Measurements from ENCODE around the gene TMED7. TPM values are rescaled to one million over a fixed set of nuclear protein-coding genes. Genes with fewer than 3 reads are reported as not detected.
A peak's percentile ranks its signal among the peaks of the same experiment; 100 is the strongest.

Gene TMED7
- total RNA-seq, 1 experiment from 2014 or later, result 96.1 TPM

- no peaks in the 10 kb centered on the region for H3K9me3 Mint-ChIP-seq (ENCODE audit: unreplicated experiment)
- H3K27me3 Mint-ChIP-seq (ENCODE audit: insufficient read depth, unreplicated experiment), result no peaks in the 10 kb centered on the region
- H3K4me1 Mint-ChIP-seq (ENCODE audit: insufficient read depth, unreplicated experiment), result peaks cover 28% of the 10 kb centered on the region
- no peak overlapping the region for H3K4me3 Mint-ChIP-seq (ENCODE audit: unreplicated experiment)
- H3K36me3 Mint-ChIP-seq (ENCODE audit: insufficient read depth, unreplicated experiment), result peaks cover 12% of the 10 kb centered on the region
- POLR2A ChIA-PET, result no interaction called here
- no TSS peak for BruUV-seq (replicated peaks)
- TF ChIP-seq CTCF (IDR thresholded peaks at IDR 0.05; ENCODE audit: unreplicated experiment), result no peak
- DNase-seq (ENCODE audit: unreplicated experiment), result no peak
- intact Hi-C loops (cut with micrococcal nuclease), result no loop called here
- H3K27ac Mint-ChIP-seq (ENCODE audit: low read depth, unreplicated experiment), result no peak overlapping the region
- CTCF ChIA-PET, result interaction anchor here (0.6 to 1.6 kb wide), 3 partner anchors 164 to 246 kb away, joined by 3 to 4 read pairs (median 3); no protein-coding TSS in a partner anchor
Observed at GRCh38 chr5:115599502-115599901, 26.3 kb downstream of the TMED7 start.

GRCh38 chr5:115594128-115595047, 31.4 kb downstream of the TMED7 start:
- no peak for TF ChIP-seq CTCF (IDR thresholded peaks at IDR 0.05; ENCODE audit: unreplicated experiment)
- BruUV-seq (replicated peaks), result no TSS peak
- DNase-seq (ENCODE audit: unreplicated experiment), result peak; percentile 23
- POLR2A ChIA-PET, result interaction anchor here (0.7 kb wide), 1 partner anchor 271 kb away, joined by 3 read pairs; no protein-coding TSS in a partner anchor
- intact Hi-C loops (cut with micrococcal nuclease), result no loop called here
- H3K27ac Mint-ChIP-seq (ENCODE audit: low read depth, unreplicated experiment), result no peak overlapping the region
- H3K27me3 Mint-ChIP-seq (ENCODE audit: insufficient read depth, unreplicated experiment), result no peaks in the 10 kb centered on the region
- H3K4me1 Mint-ChIP-seq (ENCODE audit: insufficient read depth, unreplicated experiment), result peaks cover 5% of the 10 kb centered on the region
- peaks cover 6% of the 10 kb centered on the region for H3K36me3 Mint-ChIP-seq (ENCODE audit: insufficient read depth, unreplicated experiment)
- H3K9me3 Mint-ChIP-seq (ENCODE audit: unreplicated experiment), result no peaks in the 10 kb centered on the region
- H3K4me3 Mint-ChIP-seq (ENCODE audit: unreplicated experiment), result no peak overlapping the region
- CTCF ChIA-PET, result interaction anchor here (0.5 to 1.0 kb wide), 2 partner anchors 18 to 520 kb away, joined by 3 read pairs; no protein-coding TSS in a partner anchor

GRCh38 chr5:115589043-115589442, 36.8 kb downstream of the TMED7 start:
- DNase-seq (ENCODE audit: unreplicated experiment), result no peak
- H3K4me1 Mint-ChIP-seq (ENCODE audit: insufficient read depth, unreplicated experiment), result no peaks in the 10 kb centered on the region
- BruUV-seq (replicated peaks), result no TSS peak

More at GRCh38 chr5:115589043-115589442, 36.8 kb downstream of the TMED7 start:
- no peak overlapping the region for H3K27ac Mint-ChIP-seq (ENCODE audit: low read depth, unreplicated experiment)
- no peaks in the 10 kb centered on the region for H3K27me3 Mint-ChIP-seq (ENCODE audit: insufficient read depth, unreplicated experiment)
- no peaks in the 10 kb centered on the region for H3K36me3 Mint-ChIP-seq (ENCODE audit: insufficient read depth, unreplicated experiment)
- no peak overlapping the region for H3K4me3 Mint-ChIP-seq (ENCODE audit: unreplicated experiment)
- TF ChIP-seq CTCF (IDR thresholded peaks at IDR 0.05; ENCODE audit: unreplicated experiment), result no peak
- POLR2A ChIA-PET, result no interaction called here
- intact Hi-C loops (cut with micrococcal nuclease), result loop anchor here (5.0 kb wide), 1 partner anchor 47 kb away; the partner anchor contains the start of gene FEM1C
- no peaks in the 10 kb centered on the region for H3K9me3 Mint-ChIP-seq (ENCODE audit: unreplicated experiment)
- CTCF ChIA-PET, result interaction anchor here (0.7 to 5.4 kb wide), 7 partner anchors 9 to 320 kb away, joined by 3 to 42 read pairs (median 4); no protein-coding TSS in a partner anchor

Measured in MCF 10A (cell line).